Ovary (tissue), 9 donors: ENCODE measurements around the gene DAPK1. TPM values are rescaled to one million over a fixed set of nuclear protein-coding genes. Genes with fewer than 3 reads are reported as not detected.

Experiments
- DNase-seq, 5 donors: peaks; one replicate each; pipeline ENCODE4 v3.0.0-alpha.2; 2019 to 2020
- H3K27ac ChIP-seq, 2 donors: fragments of 200-600 bp; one replicate each; pipeline versions ENCODE4 v1.5.1 to v1.8.0; 2019 to 2022
- H3K27me3 ChIP-seq: fragments of 200-600 bp; one replicate; pipeline ENCODE4 v1.8.0; 2022
- H3K36me3 ChIP-seq: fragments of 200-600 bp; sonication (generic); one replicate; pipeline ENCODE4 v1.5.1; 2019
- H3K4me1 ChIP-seq: one replicate; pipeline ENCODE4 v1.8.1; 2013; ENCODE audit warnings: mild to moderate bottlenecking, moderate library complexity; ENCODE audit not compliant: insufficient read depth
- H3K4me3 ChIP-seq: fragments of 200-600 bp; sonication (generic); one replicate; pipeline ENCODE4 v1.5.1; 2017
- H3K9me3 ChIP-seq, 2 donors: fragments of 200-600 bp in 1 of 2; sonication (generic) in 1 of 2; one replicate each; pipeline versions ENCODE4 v1.5.1 to v1.8.1; 2013 to 2019; ENCODE audit warnings: mild to moderate bottlenecking in 1 of 2, moderate library complexity in 1 of 2
- EP300 ChIP-seq: sonication (generic); formaldehyde crosslinking; IDR thresholded peaks from one replicate; pipeline ENCODE4 v1.6.1; 2017; ENCODE audit warnings: antibody characterized with exemption
- POLR2A ChIP-seq: fragments of 450-650 bp; IDR thresholded peaks from one replicate; pipeline ENCODE4 v1.6.1; 2017; ENCODE audit warnings: antibody characterized with exemption, mild to moderate bottlenecking, moderate library complexity
- WGBS, 3 donors: extraction: QIAGEN DNeasy Blood & Tissue Kit in 1 of 3; methylation state at CpG; one replicate each; pipeline versions ENCODE4 v1.1.5 to v1.1.7; 2013 to 2017; 5-methylcytosine and 5-hydroxymethylcytosine counted together
- intact Hi-C, 4 donors: fragments of 100-400 bp; cut with DNase I; formaldehyde crosslinking; loops; one replicate each; pipeline versions ENCODE4 v1.11.0 to v1.15.1; 2022 to 2023
- polyA plus RNA-seq, 2 donors: library from polyadenylated mRNA; stranded (reverse); fragments of 200-250 nt in 1 of 2; fragments of 350-450 nt in 1 of 2; fragmentation: Illumina TruSeq in 1 of 2; extraction: RNeasy Lipid Tissue Mini Kit (QIAGEN cat#74804) in 1 of 2; gene quantifications; one replicate each; pipeline ENCODE4 v1.2.3, GENCODE V29; 2013 to 2014
- total RNA-seq, 7 donors: library from RNA; depleted of rRNA in 2 of 7; stranded (reverse); fragments of >200 nt in 2 of 7; fragmentation: NEBNext Ultra II Directional in 3 of 7; extraction: Animal tissue kit (Norgen Biotek cat#: 25700) in 3 of 7; gene quantifications; one replicate each; pipeline versions ENCODE4 v1.1.0 to v1.2.4, GENCODE V29; 2016 to 2023
- TF ChIP-seq, protein P1 (sequence below), 3 donors: fragments of 450-650 bp in 2 of 3; fragments of 200-600 bp in 1 of 3; IDR thresholded peaks; one replicate each; pipeline versions ENCODE4 v1.5.1 to v1.8.0; 2016 to 2022; ENCODE audit warnings: antibody characterized with exemption in 3 of 3, mild to moderate bottlenecking in 1 of 3
- donor health status: DM: no; HTN: no; CAD: no; lungs with moderate emphysema.
- donor health status: DM: no; HTN: no; CAD: no.
- donor health status: Bipolar disorder and iron deficiency.
- donor health status: DM: yes; HTN: yes; CAD: no.
- donor health status: DM: no; HTN: no; CAD: no.
- donor health status: DM: yes; HTN: yes; CAD: no.

Gene DAPK1
- total and polyA plus RNA-seq, 9 donors, result 39.3 to 133 (median 89.6) TPM

GRCh38 chr9:87541663-87542062 lies 44.0 kb downstream of the DAPK1 start:
- Histone ChIP-seq H3K27ac (no peak overlapping the region), H3K36me3 (no peaks in the 10 kb centered on the region), H3K9me3 (no peaks in the 10 kb centered on the region), H3K4me1 (peaks cover 15% of the 10 kb centered on the region), H3K27me3 (no peaks in the 10 kb centered on the region), H3K4me3 (no peak overlapping the region)
- no peak for DNase-seq
- WGBS, 3 donors, result 68 to 77% (median 74%) methylated on average over 2 of the region's 2 CpGs
- intact Hi-C loops, result no loop called here
- TF ChIP-seq, protein P1, sequence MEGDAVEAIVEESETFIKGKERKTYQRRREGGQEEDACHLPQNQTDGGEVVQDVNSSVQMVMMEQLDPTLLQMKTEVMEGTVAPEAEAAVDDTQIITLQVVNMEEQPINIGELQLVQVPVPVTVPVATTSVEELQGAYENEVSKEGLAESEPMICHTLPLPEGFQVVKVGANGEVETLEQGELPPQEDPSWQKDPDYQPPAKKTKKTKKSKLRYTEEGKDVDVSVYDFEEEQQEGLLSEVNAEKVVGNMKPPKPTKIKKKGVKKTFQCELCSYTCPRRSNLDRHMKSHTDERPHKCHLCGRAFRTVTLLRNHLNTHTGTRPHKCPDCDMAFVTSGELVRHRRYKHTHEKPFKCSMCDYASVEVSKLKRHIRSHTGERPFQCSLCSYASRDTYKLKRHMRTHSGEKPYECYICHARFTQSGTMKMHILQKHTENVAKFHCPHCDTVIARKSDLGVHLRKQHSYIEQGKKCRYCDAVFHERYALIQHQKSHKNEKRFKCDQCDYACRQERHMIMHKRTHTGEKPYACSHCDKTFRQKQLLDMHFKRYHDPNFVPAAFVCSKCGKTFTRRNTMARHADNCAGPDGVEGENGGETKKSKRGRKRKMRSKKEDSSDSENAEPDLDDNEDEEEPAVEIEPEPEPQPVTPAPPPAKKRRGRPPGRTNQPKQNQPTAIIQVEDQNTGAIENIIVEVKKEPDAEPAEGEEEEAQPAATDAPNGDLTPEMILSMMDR (IDR thresholded peaks at IDR 0.05), result no peak
- no peak for TF ChIP-seq POLR2A

DNA sequence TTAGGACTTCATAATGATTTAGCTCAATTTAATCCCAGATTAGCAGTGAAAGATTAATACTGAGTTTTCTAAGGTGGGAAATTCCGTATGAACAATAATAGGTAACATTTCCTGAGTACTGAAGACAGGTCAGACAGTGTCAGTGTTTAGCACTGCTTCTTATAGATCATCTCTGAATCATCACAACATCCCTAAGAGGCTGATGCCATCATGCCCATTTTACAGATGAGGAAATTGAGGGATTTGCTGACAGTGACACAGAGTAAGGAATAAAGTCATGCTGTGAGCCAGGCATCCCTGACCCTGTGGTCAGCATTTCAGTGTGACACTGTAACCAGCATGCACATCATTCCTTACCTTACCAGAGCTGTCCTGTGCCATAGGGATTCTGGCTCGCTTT lies 44.5 kb downstream of the DAPK1 start:
- TF ChIP-seq POLR2A, result no peak
- TF ChIP-seq, protein P1 (IDR thresholded peaks at IDR 0.05), result no peak
- TF ChIP-seq EP300, result no peak
- Histone ChIP-seq H3K4me1 (peaks cover 17% of the 10 kb centered on the region), H3K9me3 (no peaks in the 10 kb centered on the region), H3K27me3 (no peaks in the 10 kb centered on the region), H3K4me3 (no peak overlapping the region), H3K27ac (no peak overlapping the region), H3K36me3 (no peaks in the 10 kb centered on the region)
- intact Hi-C loops, result no loop called here
- DNase-seq, result no peak
- 66 to 97% (median 71%) methylated on average over 2 of the region's 2 CpGs for WGBS, 3 donors

DNA sequence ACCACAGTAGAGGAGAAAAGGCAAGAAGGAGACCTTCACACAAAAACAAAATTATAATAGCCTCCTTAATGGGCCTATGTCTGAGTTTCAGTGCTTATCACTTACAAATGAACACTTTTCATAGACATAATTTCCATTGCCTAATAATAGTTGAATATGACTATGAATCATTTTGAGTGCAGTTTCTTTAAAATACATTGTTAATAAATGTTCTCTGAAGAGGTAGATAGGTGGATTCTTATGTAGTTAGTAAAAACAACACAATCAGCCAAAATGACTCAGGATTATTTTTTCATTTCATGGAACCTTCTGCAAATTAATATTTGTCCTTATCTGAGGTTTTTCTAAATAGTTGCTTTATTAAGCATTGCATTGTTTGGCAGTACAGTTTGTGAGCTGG lies 45.6 kb downstream of the DAPK1 start:
- Histone ChIP-seq H3K4me3 (no peak overlapping the region), H3K9me3 (no peaks in the 10 kb centered on the region), H3K36me3 (no peaks in the 10 kb centered on the region), H3K4me1 (peaks cover 16% of the 10 kb centered on the region), H3K27me3 (no peaks in the 10 kb centered on the region), H3K27ac (no peak overlapping the region)
- no peak for DNase-seq
- TF ChIP-seq POLR2A (no peak), EP300 (no peak)
- TF ChIP-seq, protein P1 (IDR thresholded peaks at IDR 0.05), result no peak
- intact Hi-C loops, result no loop called here

DNA sequence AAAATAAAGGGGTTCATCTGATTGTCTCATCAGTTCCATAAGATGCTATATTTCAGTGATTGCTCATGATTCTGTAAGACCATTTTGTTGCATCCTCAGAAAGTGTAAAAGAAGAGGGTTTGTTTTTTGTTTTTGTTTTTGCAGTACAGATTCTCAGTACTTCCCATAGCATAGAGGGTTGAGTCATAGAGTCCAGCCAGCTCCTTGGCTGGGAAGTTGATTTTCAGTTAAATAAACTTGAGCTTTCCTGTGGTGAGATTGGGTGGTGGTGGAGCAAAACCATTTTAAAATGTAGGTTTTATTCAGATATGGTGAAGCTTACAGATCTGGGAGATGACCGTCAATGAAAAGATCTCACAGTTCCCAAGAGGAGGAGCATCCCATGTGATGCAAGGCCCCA lies 48.2 kb downstream of the DAPK1 start:
- whole genome bisulfite sequencing, 3 donors, result 52 to 62% (median 55%) methylated on average over 1 of the region's 1 CpG
- H3K27me3 ChIP-seq, result no peaks in the 10 kb centered on the region
- DNase-seq, result no peak
- no peaks in the 10 kb centered on the region for H3K36me3 ChIP-seq
- H3K4me3 ChIP-seq, result no peak overlapping the region
- TF ChIP-seq, protein P1 (IDR thresholded peaks at IDR 0.05), result no peak
- TF ChIP-seq EP300, result no peak
- TF ChIP-seq POLR2A, result no peak
- H3K9me3 ChIP-seq, result no peaks in the 10 kb centered on the region
- intact Hi-C loops, result no loop called here
- no peak overlapping the region for H3K27ac ChIP-seq
- H3K4me1 ChIP-seq, result peaks cover 18% of the 10 kb centered on the region

- intact Hi-C loops, result no loop called here
- Histone ChIP-seq H3K9me3 (no peaks in the 10 kb centered on the region), H3K4me3 (no peak overlapping the region), H3K4me1 (peaks cover 18% of the 10 kb centered on the region), H3K36me3 (no peaks in the 10 kb centered on the region), H3K27me3 (no peaks in the 10 kb centered on the region), H3K27ac (no peak overlapping the region)
- TF ChIP-seq EP300, result no peak
- TF ChIP-seq POLR2A, result no peak
- TF ChIP-seq, protein P1 (IDR thresholded peaks at IDR 0.05), result no peak
- WGBS, 3 donors, result 46 to 52% (median 51%) methylated on average over 7 of the region's 7 CpGs
- DNase-seq, result no peak
Observed at GRCh38 chr9:87546704-87547103, 49.0 kb downstream of the DAPK1 start.
